Measurements from ENCODE around the gene FAM110D.

DNA sequence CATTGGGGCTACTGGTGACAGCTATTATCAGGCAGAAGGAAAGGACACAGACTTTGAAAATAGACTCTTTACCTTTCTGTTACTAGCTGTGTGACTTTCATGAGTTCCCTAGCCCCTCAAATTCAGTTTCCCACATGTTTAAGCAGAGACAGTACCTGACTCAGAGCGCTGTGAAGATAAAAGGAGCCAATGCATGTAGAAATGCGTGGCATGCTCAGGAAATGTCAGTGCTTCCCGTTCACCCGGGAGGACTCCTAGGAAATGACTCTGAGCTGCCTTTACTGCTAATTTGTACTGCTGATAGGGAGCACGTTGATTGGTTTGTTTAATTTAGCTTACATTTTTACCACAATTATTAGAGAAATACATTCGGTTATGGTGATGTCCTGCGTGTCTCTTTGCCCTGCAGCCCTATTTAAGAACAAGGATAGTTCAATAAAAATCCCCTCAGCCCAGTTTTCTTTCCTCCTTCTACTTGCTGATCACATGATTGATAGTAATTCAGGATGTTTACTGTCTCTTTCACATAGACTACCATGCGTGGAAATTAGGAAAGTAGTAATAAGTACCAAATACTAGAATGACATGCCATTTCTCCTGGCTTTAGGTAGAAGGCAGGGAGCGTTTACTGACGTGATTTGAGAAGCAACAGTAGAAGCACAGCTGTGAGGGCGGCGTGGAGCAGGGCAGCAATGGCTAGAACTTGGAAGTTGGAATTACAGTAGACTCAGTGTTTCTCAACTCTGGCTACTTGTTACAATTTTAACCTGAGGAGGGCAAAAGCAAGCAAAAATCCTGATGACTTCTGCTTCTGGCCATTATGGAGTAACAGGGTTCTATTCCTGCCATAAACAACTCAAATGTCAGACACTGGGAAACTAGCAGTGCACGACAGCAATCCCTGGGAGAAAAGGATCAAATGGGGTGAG is 31.4 kb upstream of the FAM110D start:
- TF ChIP-seq CTCF (IDR thresholded peaks at IDR 0.05) (no peak), POLR2A (IDR thresholded peaks at IDR 0.05) (no peak)

Measured in lower leg skin (tissue), 3 donors.